ENCODE data around the gene SP140. TPM values are rescaled to one million over a fixed set of nuclear protein-coding genes. Genes with fewer than 3 reads are reported as not detected.
A peak's percentile ranks its signal among the peaks of the same experiment; 100 is the strongest.

The SP140 gene
- total RNA-seq, 1 experiment from 2014 or later = 2.6 TPM

- H3K9ac ChIP-seq (ENCODE audit: low read length) = no peak overlapping the region
- ATAC-seq = no peak
- BruUV-seq (replicated peaks) = no TSS peak
- no peaks in the 10 kb centered on the region for H3K36me3 ChIP-seq (ENCODE audit: control insufficient read depth in 1 of 2, insufficient read depth in 2 of 2, low read length in 2 of 2)
- DNase-seq (ENCODE audit: low read depth, low spot score) = no peak
- TF ChIP-seq CEBPB (IDR thresholded peaks at IDR 0.05; ENCODE audit: low read depth) (no peak), RAD21 (IDR thresholded peaks at IDR 0.05; ENCODE audit: low read depth) (no peak), ZBTB33 (IDR thresholded peaks at IDR 0.05; ENCODE audit: extremely low read depth, insufficient replicate concordance, low read length) (no peak), YY1 (IDR thresholded peaks at IDR 0.05; ENCODE audit: extremely low read depth, insufficient replicate concordance, low read depth, low read length) (no peak), TCF7L2 (IDR thresholded peaks at IDR 0.05; ENCODE audit: borderline replicate concordance, extremely low read depth, insufficient read depth, insufficient read length) (no peak), ELF1 (IDR thresholded peaks at IDR 0.05; ENCODE audit: borderline replicate concordance, low read depth) (no peak), JUND (IDR thresholded peaks at IDR 0.05) (no peak), REST (IDR thresholded peaks at IDR 0.05; ENCODE audit: low read depth) (no peak), SP1 (IDR thresholded peaks at IDR 0.05; ENCODE audit: low read depth) (no peak), FOSL1 (IDR thresholded peaks at IDR 0.05; ENCODE audit: low read depth) (no peak), ZNF274 (IDR thresholded peaks at IDR 0.05; ENCODE audit: low read depth, low read length) (no peak), CBX3 (IDR thresholded peaks at IDR 0.05; ENCODE audit: low read depth) (no peak), ZFX (IDR thresholded peaks at IDR 0.05) (no peak), SRF (IDR thresholded peaks at IDR 0.05; ENCODE audit: low read depth) (no peak), EZH2phosphoT487 (IDR thresholded peaks at IDR 0.05; ENCODE audit: borderline replicate concordance) (no peak)
- H4K20me1 ChIP-seq (ENCODE audit: insufficient read depth) = no peaks in the 10 kb centered on the region
- H3K27ac ChIP-seq (ENCODE audit: low read depth, low read length) = no peak overlapping the region
- H3K79me2 ChIP-seq (ENCODE audit: insufficient read depth, low read length) = no peaks in the 10 kb centered on the region
- RAD21 ChIA-PET (ENCODE audit: low non-redundant PET in 1 of 2, low total read pairs in 2 of 2, uncharacterized antibody in 2 of 2, unreplicated experiment in 2 of 2) = no interaction called here
- peak overlapping the region; percentile 57 for H2AFZ ChIP-seq (ENCODE audit: low read depth, low read length, poor library complexity, severe bottlenecking)
- 0 out of 2 replicates have a peak overlapping the region, but pooled peaks have one; percentile 12 for H3K4me2 ChIP-seq (ENCODE audit: low read length)
- no peaks in the 10 kb centered on the region for H3K9me3 ChIP-seq (ENCODE audit: control insufficient read depth in 1 of 2, insufficient read depth in 1 of 2, low read depth in 1 of 2, low read length in 2 of 2)
- CTCF ChIA-PET = no interaction called here
- H3K4me3 ChIP-seq (replicated peaks in 1 of 2; ENCODE audit: low read depth in 1 of 2, low read length in 2 of 2) = no peak overlapping the region
- no peaks in the 10 kb centered on the region for H3K27me3 ChIP-seq (ENCODE audit: insufficient read depth, low read length)
- POLR2A ChIA-PET = no interaction called here
- no peaks in the 10 kb centered on the region for H3K9me2 ChIP-seq (ENCODE audit: insufficient read depth)
- peaks cover 0 to 6% of the 10 kb centered on the region in 2 experiments; a peak in 1 of 4 replicates for H3K4me1 ChIP-seq (ENCODE audit: control insufficient read depth in 1 of 2, insufficient read depth in 2 of 2, low read length in 2 of 2)
- intact Hi-C loops (cut with micrococcal nuclease) = no loop called here
Observed at GRCh38 chr2:230230496-230231200, 5.1 kb downstream of the SP140 start.
